ENCODE measurements around the gene FBXL5. TPM values are rescaled to one million over a fixed set of nuclear protein-coding genes. Genes with fewer than 3 reads are reported as not detected.

The FBXL5 gene
- total and polyA plus RNA-seq, 2 donors (not counting 1 experiment from before 2014, with no cell fraction given): 21.2 to 41.0 TPM

DNA sequence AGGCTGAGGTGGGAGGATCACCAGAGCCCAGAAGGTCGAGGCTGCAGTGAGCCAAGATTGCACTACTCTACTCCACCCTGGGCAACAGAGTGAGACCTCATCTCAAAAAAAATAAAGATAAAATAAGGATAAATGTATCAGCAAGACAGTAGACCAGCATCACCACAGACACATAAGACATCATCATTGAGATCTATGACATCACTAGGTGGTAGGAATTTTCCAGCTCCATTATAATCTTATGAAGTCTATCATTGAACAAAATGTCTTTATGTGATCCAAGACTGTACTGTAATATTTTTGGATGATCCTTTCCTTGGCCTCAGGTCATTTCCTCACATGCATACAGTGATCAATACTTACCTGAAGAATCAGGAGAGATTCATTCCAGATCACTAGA, 18.2 kb upstream of the FBXL5 start:
- no peak overlapping the region for H3K4me2 ChIP-seq (replicated peaks; ENCODE audit: low read depth, low read length, poor library complexity, severe bottlenecking)
- Mint-ChIP-seq H3K27me3 (no peaks in the 10 kb centered on the region), H3K4me3 (no peak overlapping the region), H3K4me1 (peaks cover 32% of the 10 kb centered on the region), H3K9me3 (ENCODE audit: insufficient read depth) (no peaks in the 10 kb centered on the region), H3K27ac (no peak overlapping the region)
- ChIA-PET POLR2A (no interaction called here), CTCF (interaction anchor here (0.7 kb wide), 1 partner anchor 560 kb away, joined by 6 read pairs; no protein-coding TSS in a partner anchor)
- H3K9me3 ChIP-seq (ENCODE audit: control extremely low read depth in 1 of 3, control insufficient read depth in 2 of 3, insufficient read depth in 1 of 3, low read length in 2 of 3): no peaks in the 10 kb centered on the region
- DNase-seq: no peak
- no peak overlapping the region for H3K9ac ChIP-seq (ENCODE audit: low read length)
- H3K36me3 ChIP-seq (replicated peaks in 1 of 2; ENCODE audit: control extremely low read depth in 1 of 2, control insufficient read depth in 1 of 2, extremely low read depth in 1 of 2, insufficient read depth in 2 of 2, low read length in 1 of 2): no peaks in the 10 kb centered on the region
- ATAC-seq (ENCODE audit: low read depth): no peak
- no peak for TF ChIP-seq EZH2 (IDR thresholded peaks at IDR 0.05; ENCODE audit: borderline replicate concordance, insufficient read depth, low read depth, low read length, poor library complexity, severe bottlenecking)
- TF ChIP-seq, protein P1, sequence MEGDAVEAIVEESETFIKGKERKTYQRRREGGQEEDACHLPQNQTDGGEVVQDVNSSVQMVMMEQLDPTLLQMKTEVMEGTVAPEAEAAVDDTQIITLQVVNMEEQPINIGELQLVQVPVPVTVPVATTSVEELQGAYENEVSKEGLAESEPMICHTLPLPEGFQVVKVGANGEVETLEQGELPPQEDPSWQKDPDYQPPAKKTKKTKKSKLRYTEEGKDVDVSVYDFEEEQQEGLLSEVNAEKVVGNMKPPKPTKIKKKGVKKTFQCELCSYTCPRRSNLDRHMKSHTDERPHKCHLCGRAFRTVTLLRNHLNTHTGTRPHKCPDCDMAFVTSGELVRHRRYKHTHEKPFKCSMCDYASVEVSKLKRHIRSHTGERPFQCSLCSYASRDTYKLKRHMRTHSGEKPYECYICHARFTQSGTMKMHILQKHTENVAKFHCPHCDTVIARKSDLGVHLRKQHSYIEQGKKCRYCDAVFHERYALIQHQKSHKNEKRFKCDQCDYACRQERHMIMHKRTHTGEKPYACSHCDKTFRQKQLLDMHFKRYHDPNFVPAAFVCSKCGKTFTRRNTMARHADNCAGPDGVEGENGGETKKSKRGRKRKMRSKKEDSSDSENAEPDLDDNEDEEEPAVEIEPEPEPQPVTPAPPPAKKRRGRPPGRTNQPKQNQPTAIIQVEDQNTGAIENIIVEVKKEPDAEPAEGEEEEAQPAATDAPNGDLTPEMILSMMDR (IDR thresholded peaks at IDR 0.05): no peak
- H3K27me3 ChIP-seq (replicated peaks in 1 of 4; ENCODE audit: control extremely low read depth in 1 of 4, control insufficient read depth in 3 of 4, insufficient read depth in 4 of 4, low read length in 3 of 4): no peaks in the 10 kb centered on the region
- no CpG with 5 or more reads among the region's 1 CpG for WGBS (ENCODE audit: insufficient coverage)
- intact Hi-C loops (cut with micrococcal nuclease): no loop called here
- peaks cover 4% of the 10 kb centered on the region for H3K79me2 ChIP-seq (ENCODE audit: control insufficient read depth, insufficient read depth, low read length)
- H3K4me3 ChIP-seq (ENCODE audit: control extremely low read depth in 1 of 5, extremely low read depth in 1 of 5, insufficient read depth in 1 of 5, low read depth in 2 of 5, low read length in 4 of 5): no peak overlapping the region
- H4K20me1 ChIP-seq (ENCODE audit: control insufficient read depth, insufficient read depth, low read length, poor library complexity, severe bottlenecking): no peaks in the 10 kb centered on the region
- no peak overlapping the region for H2AFZ ChIP-seq (ENCODE audit: insufficient read depth, low read depth, low read length, poor library complexity, severe bottlenecking)
- no peak overlapping the region for H3K27ac ChIP-seq (ENCODE audit: low read length in 2 of 2)
- H3K4me1 ChIP-seq (ENCODE audit: control insufficient read depth in 2 of 2, insufficient read depth in 2 of 2, low read length in 2 of 2): peaks cover 16 to 17% of the 10 kb centered on the region in 2 donors

GRCh38 chr4:15672101-15672500, 16.9 kb upstream of the FBXL5 start:
- H3K4me1 Mint-ChIP-seq: peaks cover 32% of the 10 kb centered on the region
- Histone ChIP-seq H3K4me2 (replicated peaks; ENCODE audit: low read depth, low read length, poor library complexity, severe bottlenecking) (no peak overlapping the region), H3K9me3 (ENCODE audit: control extremely low read depth in 1 of 3, control insufficient read depth in 2 of 3, insufficient read depth in 1 of 3, low read length in 2 of 3) (no peaks in the 10 kb centered on the region), H3K36me3 (replicated peaks in 1 of 2; ENCODE audit: control extremely low read depth in 1 of 2, control insufficient read depth in 1 of 2, extremely low read depth in 1 of 2, insufficient read depth in 2 of 2, low read length in 1 of 2) (no peaks in the 10 kb centered on the region), H4K20me1 (ENCODE audit: control insufficient read depth, insufficient read depth, low read length, poor library complexity, severe bottlenecking) (no peaks in the 10 kb centered on the region), H3K9ac (ENCODE audit: low read length) (no peak overlapping the region), H3K27me3 (replicated peaks in 1 of 4; ENCODE audit: control extremely low read depth in 1 of 4, control insufficient read depth in 3 of 4, insufficient read depth in 4 of 4, low read length in 3 of 4) (no peaks in the 10 kb centered on the region), H3K4me3 (ENCODE audit: control extremely low read depth in 1 of 5, extremely low read depth in 1 of 5, insufficient read depth in 1 of 5, low read depth in 2 of 5, low read length in 4 of 5) (no peak overlapping the region), H2AFZ (ENCODE audit: insufficient read depth, low read depth, low read length, poor library complexity, severe bottlenecking) (no peak overlapping the region), H3K79me2 (ENCODE audit: control insufficient read depth, insufficient read depth, low read length) (no peaks in the 10 kb centered on the region), H3K4me1 (ENCODE audit: control insufficient read depth in 2 of 2, insufficient read depth in 2 of 2, low read length in 2 of 2) (peaks cover 16 to 17% of the 10 kb centered on the region in 2 donors), H3K27ac (ENCODE audit: low read length in 2 of 2) (no peak overlapping the region)
- H3K4me3 Mint-ChIP-seq: no peak overlapping the region
- no peak overlapping the region for H3K27ac Mint-ChIP-seq
- ChIA-PET CTCF (no interaction called here), POLR2A (no interaction called here)
- DNase-seq (no peak), ATAC-seq (ENCODE audit: low read depth) (no peak)
- intact Hi-C loops (cut with micrococcal nuclease): no loop called here
- H3K9me3 Mint-ChIP-seq (ENCODE audit: insufficient read depth): no peaks in the 10 kb centered on the region
- no peak for TF ChIP-seq EZH2 (IDR thresholded peaks at IDR 0.05; ENCODE audit: borderline replicate concordance, insufficient read depth, low read depth, low read length, poor library complexity, severe bottlenecking)
- TF ChIP-seq, protein P1 (IDR thresholded peaks at IDR 0.05): no peak
- no peaks in the 10 kb centered on the region for H3K27me3 Mint-ChIP-seq
- no CpG with 5 or more reads among the region's 3 CpGs for WGBS (ENCODE audit: insufficient coverage)
